CD4-positive, alpha-beta T cell (primary cell): ENCODE data around the gene SLC19A1. TPM values are rescaled to one million over a fixed set of nuclear protein-coding genes. Genes with fewer than 3 reads are reported as not detected.

Source experiments
- ATAC-seq: fragments of 200-7000 bp; cut with Tn5 transposase; one replicate; pipeline ENCODE4 v1.10.0; 2022; ENCODE audit warnings: mild to moderate bottlenecking; ENCODE audit not compliant: poor library complexity
- CTCF ChIA-PET: fragments of 350-600 bp; sonication (Branson Sonifier 250); formaldehyde crosslinking; loops from one replicate; lab custom pipeline; 2021; ENCODE audit warnings: antibody characterized with exemption, inconsistent platforms; lab: Charles Lee
- POLR2A ChIA-PET: fragments of 350-600 bp; sonication (Branson Sonifier 250); formaldehyde crosslinking; loops from one replicate; lab custom pipeline; 2021; ENCODE audit warnings: antibody characterized with exemption, inconsistent platforms; lab: Charles Lee
- DNase-seq, 14 experiments: peaks; one replicate each; pipeline ENCODE4 v3.0.0-alpha.2; 2013 to 2020; ENCODE audit warnings: mixed read lengths in 2 of 14
- H3K27ac ChIP-seq, 2 donors: one replicate each; pipeline versions ENCODE4 v1.5.1 to v1.7.0; 2013; ENCODE audit warnings: low read length in 2 of 2, low read depth in 1 of 2, mild to moderate bottlenecking in 1 of 2
- H3K27me3 ChIP-seq, 2 experiments: 1 replicate in 1 of 2; 2 replicates in 1 of 2; pipeline versions ENCODE4 v1.6.1 to v1.7.0; 2013; ENCODE audit warnings: low read length in 2 of 2, control low read depth in 1 of 2, mild to moderate bottlenecking in 1 of 2, moderate library complexity in 1 of 2; ENCODE audit not compliant: insufficient read depth in 2 of 2, control insufficient read depth in 1 of 2
- H3K36me3 ChIP-seq: one replicate; pipeline ENCODE4 v1.6.1; 2013; ENCODE audit warnings: low read length, control low read depth; ENCODE audit not compliant: insufficient read depth
- H3K4me1 ChIP-seq: one replicate; pipeline ENCODE4 v1.6.1; 2013; ENCODE audit warnings: low read length, control low read depth; ENCODE audit not compliant: insufficient read depth
- H3K4me3 ChIP-seq: one replicate; pipeline ENCODE4 v1.5.1; 2013; ENCODE audit warnings: mild to moderate bottlenecking, low read length, moderate library complexity
- H3K9me3 ChIP-seq, 2 experiments: 1 replicate in 1 of 2; 2 replicates in 1 of 2; pipeline versions ENCODE4 v1.6.1 to v1.7.0; 2013; ENCODE audit warnings: low read length in 2 of 2, mild to moderate bottlenecking in 2 of 2, control low read depth in 1 of 2, moderate library complexity in 1 of 2; ENCODE audit not compliant: control insufficient read depth in 1 of 2, insufficient read depth in 1 of 2
- H3K27ac Mint-ChIP-seq: one replicate; pipeline ENCODE4 v1.8.0; 2020; ENCODE audit warnings: mixed read lengths
- H3K27me3 Mint-ChIP-seq: one replicate; pipeline ENCODE4 v1.8.0; 2021; ENCODE audit warnings: mixed read lengths
- H3K36me3 Mint-ChIP-seq: one replicate; pipeline ENCODE4 v1.8.0; 2021; ENCODE audit warnings: low read depth, mixed read lengths
- H3K4me1 Mint-ChIP-seq: one replicate; pipeline ENCODE4 v1.8.0; 2021; ENCODE audit warnings: low read depth, mixed read lengths
- H3K4me3 Mint-ChIP-seq: one replicate; pipeline ENCODE4 v1.8.0; 2020; ENCODE audit warnings: mild to moderate bottlenecking, mixed read lengths
- H3K9me3 Mint-ChIP-seq: one replicate; pipeline ENCODE4 v1.8.0; 2020; ENCODE audit warnings: mixed read lengths
- intact Hi-C, 2 experiments: fragments of 100-400 bp; cut with DNase I in 1 of 2; cut with micrococcal nuclease in 1 of 2; formaldehyde crosslinking; loops; one replicate each; pipeline versions ENCODE4 v1.15.1 to v1.9.0; 2023 to 2025; cut with DNase I, micrococcal nuclease
- total RNA-seq, 174 experiments: library from RNA in 2 of 174; stranded (reverse) in 2 of 174; gene quantifications; one replicate each; pipeline ENCODE4 v1.2.3 and lab custom pipeline; 2021 to 2026
- TF ChIP-seq, protein P1 (sequence below): fragments of 200-600 bp; IDR thresholded peaks from one replicate; pipeline ENCODE4 v1.8.0; 2022; ENCODE audit warnings: antibody characterized with exemption, mild to moderate bottlenecking

SLC19A1 gene
- total RNA-seq, 2 experiments from 2014 or later, result 11.5 to 12.0 TPM

DNA sequence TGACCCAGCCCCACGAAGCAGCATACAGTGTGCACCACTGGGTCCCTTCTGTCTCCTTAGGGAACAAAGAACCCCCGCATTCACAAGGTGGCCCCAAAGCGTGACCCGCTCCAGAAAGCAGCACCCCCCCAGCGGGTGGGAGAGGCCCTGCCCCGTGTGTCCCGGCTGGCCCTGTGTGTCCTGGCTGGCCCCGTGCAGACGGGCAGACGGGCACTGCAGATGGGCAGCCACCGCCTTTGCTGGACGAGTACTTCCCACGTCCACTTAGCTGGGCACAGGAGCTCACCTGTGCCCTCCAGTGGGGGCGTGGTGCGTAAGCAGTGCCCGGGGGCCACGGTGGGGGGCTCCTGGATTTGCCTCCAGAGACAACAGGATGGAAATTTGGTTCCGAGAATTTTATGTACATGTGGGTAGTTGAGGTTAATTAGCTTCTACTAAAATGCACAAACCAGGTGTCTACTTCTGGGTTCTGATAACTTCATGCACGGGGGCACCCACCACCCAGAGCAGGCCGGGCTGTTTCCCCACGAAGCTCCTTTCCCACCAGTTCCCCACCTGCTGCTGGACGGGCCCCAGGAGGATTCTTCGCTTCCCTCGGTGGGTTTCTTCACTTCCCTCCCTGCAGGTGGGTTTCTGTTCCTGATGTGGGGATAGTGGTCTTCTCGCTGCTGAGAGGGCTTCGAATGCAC, 33.2 kb upstream of the SLC19A1 start:
- no peaks in the 10 kb centered on the region for H3K36me3 Mint-ChIP-seq
- H3K36me3 ChIP-seq, result no peaks in the 10 kb centered on the region
- H3K27ac ChIP-seq, result no peak overlapping the region
- H3K9me3 ChIP-seq, result no peaks in the 10 kb centered on the region
- ChIA-PET CTCF (no interaction called here), POLR2A (no interaction called here)
- H3K9me3 Mint-ChIP-seq, result no peaks in the 10 kb centered on the region
- no peaks in the 10 kb centered on the region for H3K4me1 Mint-ChIP-seq
- no peaks in the 10 kb centered on the region for H3K4me1 ChIP-seq
- ATAC-seq (no peak), DNase-seq (no peak)
- TF ChIP-seq, protein P1, sequence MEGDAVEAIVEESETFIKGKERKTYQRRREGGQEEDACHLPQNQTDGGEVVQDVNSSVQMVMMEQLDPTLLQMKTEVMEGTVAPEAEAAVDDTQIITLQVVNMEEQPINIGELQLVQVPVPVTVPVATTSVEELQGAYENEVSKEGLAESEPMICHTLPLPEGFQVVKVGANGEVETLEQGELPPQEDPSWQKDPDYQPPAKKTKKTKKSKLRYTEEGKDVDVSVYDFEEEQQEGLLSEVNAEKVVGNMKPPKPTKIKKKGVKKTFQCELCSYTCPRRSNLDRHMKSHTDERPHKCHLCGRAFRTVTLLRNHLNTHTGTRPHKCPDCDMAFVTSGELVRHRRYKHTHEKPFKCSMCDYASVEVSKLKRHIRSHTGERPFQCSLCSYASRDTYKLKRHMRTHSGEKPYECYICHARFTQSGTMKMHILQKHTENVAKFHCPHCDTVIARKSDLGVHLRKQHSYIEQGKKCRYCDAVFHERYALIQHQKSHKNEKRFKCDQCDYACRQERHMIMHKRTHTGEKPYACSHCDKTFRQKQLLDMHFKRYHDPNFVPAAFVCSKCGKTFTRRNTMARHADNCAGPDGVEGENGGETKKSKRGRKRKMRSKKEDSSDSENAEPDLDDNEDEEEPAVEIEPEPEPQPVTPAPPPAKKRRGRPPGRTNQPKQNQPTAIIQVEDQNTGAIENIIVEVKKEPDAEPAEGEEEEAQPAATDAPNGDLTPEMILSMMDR, result no peak
- no peak overlapping the region for H3K27ac Mint-ChIP-seq
- no peak overlapping the region for H3K4me3 ChIP-seq
- no peaks in the 10 kb centered on the region for H3K27me3 ChIP-seq
- H3K4me3 Mint-ChIP-seq, result no peak overlapping the region
- intact Hi-C loops, result no loop called here
- H3K27me3 Mint-ChIP-seq, result no peaks in the 10 kb centered on the region

GRCh38 chr21:45574691-45575090, 32.5 kb upstream of the SLC19A1 start:
- ChIA-PET CTCF (no interaction called here), POLR2A (no interaction called here)
- Mint-ChIP-seq H3K4me3 (no peak overlapping the region), H3K36me3 (no peaks in the 10 kb centered on the region), H3K4me1 (no peaks in the 10 kb centered on the region), H3K27ac (no peak overlapping the region), H3K9me3 (no peaks in the 10 kb centered on the region), H3K27me3 (no peaks in the 10 kb centered on the region)
- H3K27me3 ChIP-seq, result no peaks in the 10 kb centered on the region
- no peaks in the 10 kb centered on the region for H3K36me3 ChIP-seq
- DNase-seq (no peak), ATAC-seq (no peak)
- TF ChIP-seq, protein P1, result no peak
- H3K27ac ChIP-seq, result no peak overlapping the region
- H3K4me3 ChIP-seq, result no peak overlapping the region
- intact Hi-C loops, result no loop called here
- H3K9me3 ChIP-seq, result no peaks in the 10 kb centered on the region
- H3K4me1 ChIP-seq, result no peaks in the 10 kb centered on the region

DNA sequence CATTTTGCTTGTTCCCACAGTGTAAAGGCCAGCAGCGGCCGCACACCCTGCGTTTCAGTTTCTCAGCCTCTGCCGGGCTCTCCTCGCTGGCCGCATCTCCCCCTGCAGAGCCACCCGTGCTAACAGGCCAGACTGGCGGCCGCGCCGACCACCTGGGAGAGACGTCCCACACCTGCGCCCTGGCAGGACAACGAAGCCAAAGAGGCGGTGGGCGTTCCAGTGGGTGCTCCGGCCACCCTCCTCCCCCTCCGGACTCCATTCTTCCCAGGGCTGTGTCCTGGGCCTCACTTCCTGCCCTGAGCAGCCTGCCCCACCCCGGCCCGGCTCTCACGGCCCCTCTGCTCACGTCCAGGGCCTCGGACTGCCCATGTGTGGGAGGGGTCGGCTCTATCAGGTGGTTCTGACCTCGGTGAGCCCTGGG, 31.9 kb upstream of the SLC19A1 start:
- Histone ChIP-seq H3K9me3 (no peaks in the 10 kb centered on the region), H3K27me3 (no peaks in the 10 kb centered on the region), H3K36me3 (no peaks in the 10 kb centered on the region), H3K4me3 (no peak overlapping the region), H3K4me1 (no peaks in the 10 kb centered on the region), H3K27ac (no peak overlapping the region)
- Mint-ChIP-seq H3K4me3 (no peak overlapping the region), H3K4me1 (no peaks in the 10 kb centered on the region), H3K36me3 (no peaks in the 10 kb centered on the region), H3K27me3 (no peaks in the 10 kb centered on the region), H3K9me3 (no peaks in the 10 kb centered on the region), H3K27ac (no peak overlapping the region)
- ChIA-PET CTCF (no interaction called here), POLR2A (no interaction called here)
- no peak for DNase-seq
- TF ChIP-seq, protein P1, result no peak
- intact Hi-C loops, result no loop called here
- ATAC-seq, result no peak
